Neuron (in vitro differentiated cells): ENCODE data around the gene STPG3.
A peak's percentile ranks its signal among the peaks of the same experiment; 100 is the strongest.

Experiments used
- H2AFZ ChIP-seq: one replicate; pipeline ENCODE4 v1.6.1; 2013; ENCODE audit warnings: low read depth, mild to moderate bottlenecking, inconsistent platforms, low read length, moderate library complexity
- H3K27me3 ChIP-seq: one replicate; pipeline ENCODE4 v1.6.1; 2013; ENCODE audit warnings: low read length; ENCODE audit not compliant: insufficient read depth
- H3K36me3 ChIP-seq: one replicate; pipeline ENCODE4 v1.6.1; 2013; ENCODE audit warnings: low read length; ENCODE audit not compliant: insufficient read depth
- H3K4me1 ChIP-seq: one replicate; pipeline ENCODE4 v1.6.1; 2013; ENCODE audit warnings: low read length; ENCODE audit not compliant: insufficient read depth
- H3K4me3 ChIP-seq: 2 replicates; pipeline ENCODE4 v1.5.1; 2013; ENCODE audit warnings: mild to moderate bottlenecking, low read length, moderate library complexity
- H3K9me3 ChIP-seq: one replicate; pipeline ENCODE4 v1.6.1; 2013; ENCODE audit warnings: low read length

Gene STPG3

DNA sequence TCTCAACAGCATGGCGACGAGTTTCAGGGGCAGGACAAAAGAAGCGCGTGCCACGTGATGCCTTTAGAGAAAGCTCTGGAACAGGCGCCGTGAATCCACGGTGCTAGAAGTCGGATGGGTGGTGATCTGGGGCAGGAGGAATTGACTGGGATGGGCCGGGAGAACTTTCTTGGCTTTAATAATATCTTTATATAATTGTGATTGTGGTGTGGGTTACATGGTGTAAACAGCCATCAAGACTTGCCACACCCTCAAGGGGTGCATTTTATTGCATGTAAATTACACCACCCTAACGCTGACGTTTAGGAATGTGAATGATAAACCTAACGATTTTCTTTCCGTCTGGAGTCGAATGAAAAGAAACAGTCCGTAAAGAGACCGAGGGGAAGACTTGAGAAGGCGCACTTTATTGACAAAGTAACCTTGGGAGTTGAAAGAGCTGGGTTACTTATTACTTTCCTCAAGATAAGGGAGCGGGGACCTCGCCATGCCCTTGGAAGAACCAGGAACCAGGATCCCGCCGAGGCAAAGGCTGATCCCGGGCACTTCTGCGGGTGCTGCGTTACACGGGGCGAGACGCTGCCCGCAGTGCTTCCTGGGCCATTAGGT is 42.5 kb downstream of the STPG3 start:
- H3K27me3 ChIP-seq = no peaks in the 10 kb centered on the region
- H3K36me3 ChIP-seq = peaks cover 5% of the 10 kb centered on the region

DNA sequence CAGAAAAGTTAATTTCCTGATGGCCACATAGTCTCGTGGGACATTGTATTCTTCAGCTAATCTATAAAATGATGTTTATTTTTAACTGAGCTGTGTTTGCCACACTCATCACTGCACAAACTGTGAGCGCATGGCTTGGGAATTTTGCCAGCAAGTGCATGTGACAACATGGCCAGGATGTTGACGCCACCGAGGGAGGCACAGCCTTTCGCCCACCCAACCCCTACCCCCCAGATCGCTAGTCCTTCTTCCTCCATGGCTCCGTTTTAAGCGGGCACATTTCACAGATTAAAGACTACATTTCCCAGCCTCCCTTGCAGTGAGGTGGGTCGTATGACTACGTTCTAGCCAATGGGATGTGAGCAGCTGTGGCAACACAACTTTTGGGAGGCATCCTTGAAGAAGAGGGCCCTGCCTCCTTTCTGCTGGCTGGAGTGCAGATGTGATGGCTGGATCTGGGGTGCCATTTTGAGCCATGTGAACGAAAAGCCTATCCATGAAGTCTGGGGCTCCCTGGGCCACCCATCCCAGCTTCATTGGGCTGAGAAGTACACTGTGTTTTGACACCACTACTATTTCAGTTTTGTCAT is 43.1 kb downstream of the STPG3 start:
- Histone ChIP-seq H3K27me3 (no peaks in the 10 kb centered on the region), H3K4me3 (no peak overlapping the region), H3K36me3 (peaks cover 9% of the 10 kb centered on the region), H3K9me3 (peaks cover 2% of the 10 kb centered on the region), H3K4me1 (peaks cover 31% of the 10 kb centered on the region), H2AFZ (no peak overlapping the region)

More for the DNA sequence above, 42.5 kb downstream of the STPG3 start:
- Histone ChIP-seq H3K9me3 (peaks cover 2% of the 10 kb centered on the region), H3K4me1 (peaks cover 25% of the 10 kb centered on the region), H3K4me3 (no peak overlapping the region), H2AFZ (no peak overlapping the region)

DNA sequence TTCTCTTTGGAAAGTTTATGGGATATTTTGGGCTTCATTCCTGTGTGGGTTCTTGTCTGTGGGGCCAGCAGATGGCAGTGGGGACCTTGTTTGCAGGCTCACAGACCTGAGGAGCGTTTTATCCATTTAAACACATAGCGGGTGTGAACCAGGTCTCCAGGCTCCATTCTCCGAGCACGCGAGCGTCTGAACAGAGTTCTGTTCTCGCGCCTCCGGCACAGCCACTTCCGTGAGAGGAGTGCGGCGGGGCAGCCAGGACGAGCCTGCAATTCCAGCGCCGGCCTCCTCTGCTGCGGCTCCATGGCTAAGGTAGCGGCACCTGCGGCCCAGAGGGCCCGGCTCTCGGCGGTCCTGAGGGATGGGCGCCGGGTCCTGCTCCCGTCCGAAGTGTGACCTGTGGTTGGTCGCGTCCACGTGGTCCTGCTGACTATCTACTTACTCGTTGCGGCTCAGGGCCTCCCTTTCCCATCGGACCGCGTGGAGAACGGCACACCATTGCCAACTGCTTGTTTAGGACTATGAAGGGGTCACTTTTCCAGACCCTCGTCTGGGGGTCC is 43.7 kb downstream of the STPG3 start:
- no peaks in the 10 kb centered on the region for H3K27me3 ChIP-seq
- H3K4me3 ChIP-seq = peak overlapping the region; percentile 15

DNA sequence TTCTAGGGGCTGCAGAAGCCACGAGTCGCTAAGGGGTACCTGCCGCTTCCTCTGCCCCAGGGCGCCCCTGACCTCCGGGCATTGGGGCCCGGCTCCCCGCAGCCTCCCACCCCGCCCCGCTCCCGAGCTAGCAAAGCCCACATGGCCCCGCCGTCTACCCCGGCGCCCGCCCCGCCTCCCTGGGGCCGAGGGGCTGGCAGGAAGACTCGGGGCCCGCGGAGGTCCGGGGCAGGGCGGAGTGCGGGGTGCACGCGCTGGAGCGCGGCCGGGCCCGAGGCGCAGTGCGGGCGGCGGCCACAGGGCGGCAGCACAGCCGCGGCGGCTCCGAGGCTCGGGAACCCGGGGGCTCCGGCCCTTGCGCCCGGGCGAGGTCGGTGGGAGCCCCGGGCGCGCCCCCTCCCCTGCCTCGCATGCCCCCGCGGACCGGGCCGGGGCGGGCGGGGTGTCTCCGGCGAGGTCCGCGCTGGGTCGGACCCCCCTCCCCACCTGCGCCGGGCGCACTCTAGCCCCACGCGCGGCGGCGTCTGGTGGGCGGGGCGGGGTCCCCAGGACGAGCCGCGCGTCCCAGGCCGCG is 44.2 kb downstream of the STPG3 start:
- Histone ChIP-seq H3K4me1 (peaks cover 41% of the 10 kb centered on the region), H2AFZ (no peak overlapping the region), H3K27me3 (no peaks in the 10 kb centered on the region), H3K36me3 (peaks cover 9% of the 10 kb centered on the region), H3K9me3 (peaks cover 2% of the 10 kb centered on the region), H3K4me3 (peak overlapping the region; percentile 35)

More for the DNA sequence above, 43.7 kb downstream of the STPG3 start:
- no peak overlapping the region for H2AFZ ChIP-seq
- H3K9me3 ChIP-seq = peaks cover 2% of the 10 kb centered on the region
- H3K4me1 ChIP-seq = peaks cover 37% of the 10 kb centered on the region
- H3K36me3 ChIP-seq = peaks cover 9% of the 10 kb centered on the region

DNA sequence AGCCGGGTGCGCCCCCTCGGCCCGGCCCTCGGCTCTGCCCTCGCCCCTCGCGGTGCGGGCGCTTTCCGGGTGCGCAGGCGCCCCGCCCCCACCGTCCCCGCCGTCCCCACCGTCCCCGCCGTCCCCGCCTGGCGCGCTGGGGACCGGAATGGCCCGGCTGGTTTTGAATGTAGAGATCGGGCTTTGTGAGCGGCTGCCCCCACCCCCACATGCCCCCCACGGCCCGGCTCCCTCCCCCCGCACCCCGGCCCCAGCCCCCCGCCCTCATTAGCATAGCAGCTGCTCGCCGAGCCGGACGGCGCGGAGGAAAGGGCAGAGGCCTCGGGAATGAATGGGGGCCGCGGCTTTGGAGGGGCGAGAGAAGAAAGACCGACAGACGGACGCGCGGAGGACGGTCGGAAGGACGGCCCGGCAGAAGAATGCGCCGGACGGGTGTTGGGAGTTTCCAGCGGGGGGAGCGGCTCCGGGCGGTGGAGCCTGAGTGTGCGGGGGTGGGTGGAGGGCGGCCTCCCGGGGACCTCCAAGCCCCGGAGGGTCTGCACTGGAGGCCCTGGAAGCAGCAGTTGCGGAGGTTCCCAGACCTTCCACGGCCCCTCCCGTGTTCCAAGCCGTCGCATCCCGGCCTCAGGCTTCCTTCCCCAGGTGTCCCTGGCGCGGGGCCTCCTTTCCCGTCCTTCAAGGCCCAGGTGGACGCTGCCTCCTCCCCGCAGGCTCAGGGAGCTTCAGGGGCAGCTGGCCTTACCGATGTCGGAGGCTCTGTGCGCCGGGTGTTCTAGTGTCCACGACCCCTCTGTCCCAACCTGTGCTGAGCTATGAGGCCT is 45.0 kb downstream of the STPG3 start:
- H3K27me3 ChIP-seq = no peaks in the 10 kb centered on the region

DNA sequence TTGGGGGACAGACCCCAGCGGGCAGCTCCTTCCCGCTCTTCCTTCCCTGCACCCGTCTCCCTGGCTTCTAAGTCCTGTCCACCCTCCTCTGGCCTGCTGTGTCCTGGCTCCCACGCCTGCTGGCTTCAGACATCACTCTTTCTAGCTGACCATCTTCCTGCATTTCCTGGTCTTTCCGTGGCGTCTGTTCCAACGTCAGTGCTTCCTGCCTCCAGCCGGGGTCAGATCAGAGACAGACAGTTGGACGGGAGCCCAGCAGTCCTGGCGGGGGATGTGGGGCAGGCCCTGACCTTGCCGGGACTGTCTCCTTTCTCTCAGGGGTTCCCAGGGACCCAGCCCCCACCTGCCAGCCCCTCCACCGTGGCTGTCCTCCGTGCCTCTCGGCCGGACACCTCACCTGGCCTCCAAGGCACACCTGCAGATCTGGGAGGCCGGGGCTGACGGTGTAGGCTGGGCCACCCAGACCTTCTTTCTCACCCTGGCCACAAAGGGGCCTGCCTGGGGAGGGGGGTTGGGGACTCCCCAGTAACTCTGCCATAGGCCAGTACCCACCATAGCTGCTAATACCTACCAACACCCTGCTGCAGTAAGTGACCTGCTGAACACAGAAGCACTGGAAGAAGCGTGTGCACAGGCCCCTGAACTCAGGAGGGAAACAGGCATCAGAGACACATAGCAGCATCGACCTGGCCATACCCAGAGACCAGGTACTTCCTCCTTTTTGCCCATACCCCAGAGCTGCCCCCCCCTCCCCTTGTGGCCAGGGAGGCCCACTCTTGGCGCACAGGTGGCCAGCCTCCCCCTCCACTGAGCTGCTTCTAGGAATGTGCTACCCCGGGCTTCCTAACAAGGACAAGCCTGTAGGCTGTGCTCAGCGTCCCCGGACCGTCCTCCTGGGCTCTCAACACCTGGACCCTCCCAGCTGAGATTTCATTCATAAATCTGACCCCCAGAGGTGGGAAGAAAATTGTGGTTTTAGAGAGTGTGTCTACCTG is 45.9 kb downstream of the STPG3 start:
- no peak overlapping the region for H2AFZ ChIP-seq
- no peaks in the 10 kb centered on the region for H3K27me3 ChIP-seq
- H3K4me1 ChIP-seq = peaks cover 41% of the 10 kb centered on the region
- H3K4me3 ChIP-seq = peak overlapping the region; percentile 32
- H3K9me3 ChIP-seq = peaks cover 2% of the 10 kb centered on the region
- peaks cover 9% of the 10 kb centered on the region for H3K36me3 ChIP-seq

More for the DNA sequence above, 45.0 kb downstream of the STPG3 start:
- Histone ChIP-seq H2AFZ (no peak overlapping the region), H3K4me3 (peak overlapping the region; percentile 35), H3K36me3 (peaks cover 9% of the 10 kb centered on the region), H3K4me1 (peaks cover 41% of the 10 kb centered on the region), H3K9me3 (peaks cover 2% of the 10 kb centered on the region)

DNA sequence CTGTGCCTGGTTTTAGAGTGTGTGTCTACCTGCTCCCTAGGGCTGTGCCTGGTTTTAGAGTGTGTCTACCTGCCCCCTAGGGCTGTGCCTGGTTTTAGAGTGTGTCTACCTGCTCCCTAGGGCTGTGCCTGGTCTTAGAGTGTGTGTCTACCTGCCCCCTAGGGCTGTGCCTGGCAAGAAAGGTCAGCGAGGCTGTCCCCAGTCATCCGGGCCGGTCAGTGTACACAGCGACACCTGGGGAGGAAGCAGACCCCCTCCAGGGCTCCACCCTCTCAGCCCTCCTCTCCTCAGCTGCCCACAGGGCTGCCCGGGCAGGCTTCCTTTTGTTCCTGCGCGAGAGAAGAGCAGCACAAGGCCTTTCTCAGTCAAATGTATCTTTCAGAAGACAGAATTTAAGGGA is 46.9 kb downstream of the STPG3 start:
- Histone ChIP-seq H3K4me1 (peaks cover 47% of the 10 kb centered on the region), H3K36me3 (peaks cover 9% of the 10 kb centered on the region), H2AFZ (no peak overlapping the region), H3K27me3 (no peaks in the 10 kb centered on the region), H3K4me3 (no peak overlapping the region), H3K9me3 (peaks cover 2% of the 10 kb centered on the region)

DNA sequence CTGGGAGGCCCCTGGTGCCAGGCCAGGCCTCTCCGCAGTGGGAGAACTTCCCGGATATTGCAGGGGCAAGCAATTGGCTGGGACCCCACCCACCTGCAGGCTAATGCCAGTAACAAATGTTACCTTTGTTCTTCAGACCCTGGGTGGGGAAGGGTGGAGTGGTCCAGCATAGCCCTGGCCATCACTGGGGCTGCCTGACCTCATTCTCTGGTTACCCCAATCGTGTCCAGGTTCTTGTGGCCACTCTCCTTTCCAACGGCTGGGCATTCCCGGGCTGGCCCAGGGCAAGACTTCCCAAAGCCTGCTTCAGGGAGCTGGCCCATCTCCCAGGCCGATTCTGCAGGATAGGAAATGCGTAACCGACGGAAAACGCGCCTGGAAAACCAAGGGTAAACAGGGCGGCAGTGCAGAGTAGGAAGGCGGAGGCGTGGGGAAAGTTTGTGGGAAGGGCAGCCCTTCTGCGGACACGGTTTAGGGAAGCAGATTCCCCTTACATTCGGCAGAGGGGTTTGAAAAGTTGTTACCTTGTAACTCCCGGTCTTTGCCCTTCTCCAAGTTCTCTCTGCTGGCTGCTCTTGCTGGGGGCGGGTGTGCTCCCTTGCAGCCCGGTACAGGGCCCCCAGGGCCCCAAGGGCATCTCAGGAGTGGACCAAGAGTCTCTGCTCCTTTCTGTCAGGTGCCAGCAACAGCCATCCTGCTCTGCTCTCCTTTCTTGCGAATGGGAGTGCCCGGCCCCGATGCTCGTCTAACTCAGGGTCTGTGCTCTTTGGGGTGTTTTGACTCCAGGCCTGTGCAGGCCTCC is 47.5 kb downstream of the STPG3 start:
- H3K9me3 ChIP-seq = peaks cover 2% of the 10 kb centered on the region
- H3K27me3 ChIP-seq = no peaks in the 10 kb centered on the region
- H3K4me3 ChIP-seq = peak overlapping the region; percentile 84
- H3K4me1 ChIP-seq = peaks cover 53% of the 10 kb centered on the region
- H2AFZ ChIP-seq = no peak overlapping the region
- H3K36me3 ChIP-seq = peaks cover 9% of the 10 kb centered on the region

DNA sequence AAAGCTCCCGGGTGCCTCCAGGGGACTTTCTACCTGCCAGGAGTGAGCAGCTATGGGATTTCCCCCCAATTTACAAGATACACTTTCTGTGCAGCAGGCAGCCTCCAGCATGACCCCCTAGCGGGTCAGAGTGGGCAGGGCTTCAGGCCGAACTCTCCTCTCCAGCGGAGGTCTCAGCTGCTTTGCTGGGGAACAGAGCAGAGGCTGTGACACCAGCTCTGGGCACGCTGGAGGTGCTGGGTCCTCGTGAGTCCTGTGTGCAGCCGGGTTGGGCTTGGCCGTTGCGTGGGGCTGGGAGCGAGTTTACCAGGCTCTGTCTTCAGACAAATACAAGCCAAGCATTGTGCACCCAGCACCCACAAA is 48.1 kb downstream of the STPG3 start:
- Histone ChIP-seq H3K27me3 (no peaks in the 10 kb centered on the region), H3K9me3 (peaks cover 2% of the 10 kb centered on the region), H2AFZ (no peak overlapping the region), H3K4me1 (peaks cover 58% of the 10 kb centered on the region), H3K4me3 (peak overlapping the region; percentile 84), H3K36me3 (peaks cover 9% of the 10 kb centered on the region)

DNA sequence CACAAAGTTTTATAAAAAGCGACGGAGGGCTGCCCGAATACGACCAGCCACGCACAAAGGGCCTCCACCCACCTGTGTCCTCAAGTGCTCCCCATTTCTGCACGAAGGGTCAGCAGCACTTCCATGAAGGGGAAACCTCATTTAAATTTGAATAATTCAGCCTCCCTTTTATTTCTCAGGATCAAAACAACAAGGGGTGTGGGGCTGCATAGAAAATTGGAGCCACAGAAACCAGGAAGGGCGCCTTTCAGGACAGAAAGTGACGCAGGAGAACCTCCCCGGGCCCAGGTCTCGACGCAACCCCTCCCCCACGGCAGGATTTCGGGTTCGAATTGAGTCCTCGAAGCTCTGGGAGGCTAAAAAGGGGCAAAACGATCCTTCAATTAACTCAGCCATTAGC is 48.9 kb downstream of the STPG3 start:
- Histone ChIP-seq H2AFZ (no peak overlapping the region), H3K27me3 (no peaks in the 10 kb centered on the region), H3K36me3 (peaks cover 9% of the 10 kb centered on the region), H3K4me3 (peak overlapping the region; percentile 84), H3K4me1 (peaks cover 64% of the 10 kb centered on the region), H3K9me3 (no peaks in the 10 kb centered on the region)

DNA sequence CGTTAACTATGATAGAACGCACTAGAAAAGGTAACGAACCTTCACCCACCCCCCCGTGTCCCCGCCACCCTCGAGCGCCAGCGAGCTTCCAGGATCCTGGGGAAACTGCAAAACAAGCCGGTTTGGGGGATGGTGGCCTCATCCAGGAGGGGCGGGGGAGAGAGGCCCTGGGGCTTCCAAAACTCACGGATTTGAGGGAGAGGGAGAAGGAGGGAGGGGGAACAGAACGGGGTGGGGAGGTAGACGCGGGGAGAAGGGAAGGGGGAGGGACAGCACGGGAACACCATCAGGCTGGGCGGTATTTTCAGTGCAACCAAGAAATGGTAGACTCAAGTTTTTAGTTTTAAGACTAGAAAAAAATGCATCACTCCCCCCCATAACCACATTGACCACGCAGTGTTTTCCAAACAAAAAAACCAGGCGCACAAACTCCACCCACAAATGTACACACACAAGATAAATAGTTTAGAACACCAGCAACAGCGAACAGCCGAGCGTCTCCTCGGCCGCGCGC is 49.5 kb downstream of the STPG3 start:
- H2AFZ ChIP-seq = no peak overlapping the region
- peaks cover 69% of the 10 kb centered on the region for H3K4me1 ChIP-seq
- peak overlapping the region; percentile 84 for H3K4me3 ChIP-seq
- H3K27me3 ChIP-seq = no peaks in the 10 kb centered on the region
- H3K36me3 ChIP-seq = peaks cover 9% of the 10 kb centered on the region
- H3K9me3 ChIP-seq = no peaks in the 10 kb centered on the region
